ENCODE data around the gene BMAL1. TPM values are rescaled to one million over a fixed set of nuclear protein-coding genes. Genes with fewer than 3 reads are reported as not detected.
"Not testable (repeated sequence)": the region's sequence is repeated elsewhere in the genome, so short reads cannot be mapped to it uniquely, and the experiment has no call there.

BMAL1 gene
- total and polyA plus RNA-seq, 7 donors, result 10.8 to 41.5 (median 27.7) TPM

DNA sequence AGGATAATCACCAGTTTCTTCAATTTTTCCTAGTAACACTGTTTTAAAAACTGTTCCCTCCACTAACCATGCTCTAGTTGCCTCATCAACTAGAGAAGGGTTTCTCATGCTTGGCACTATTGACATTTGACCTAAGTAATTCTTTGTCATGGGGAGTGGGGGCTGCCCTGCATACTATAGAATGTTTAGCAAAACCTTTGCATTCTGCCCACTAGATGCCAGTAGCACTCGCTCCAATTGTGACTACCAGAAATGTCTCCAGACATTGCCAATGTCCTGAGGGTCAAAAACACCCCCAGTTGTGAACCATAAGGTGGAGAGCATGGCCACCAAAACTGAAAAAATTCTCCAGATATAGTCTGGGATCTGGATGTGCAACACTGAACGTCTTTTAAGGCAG lies 27.6 kb upstream of the BMAL1 start:
- Histone ChIP-seq H3K27me3 (no peaks in the 10 kb centered on the region), H3K9me3 (no peaks in the 10 kb centered on the region), H3K4me3 (no peak overlapping the region), H3K4me1 (no peaks in the 10 kb centered on the region), H3K36me3 (no peaks in the 10 kb centered on the region), H3K27ac (no peak overlapping the region)
- 50 to 62% methylated on average over 2 of the region's 2 CpGs for WGBS, 2 donors
- DNase-seq, result no peak
- intact Hi-C loops (cut with DNase I), result no loop called here
- TF ChIP-seq POLR2AphosphoS5 (IDR thresholded peaks at IDR 0.05) (no peak), EP300 (IDR thresholded peaks at IDR 0.05) (no peak), POLR2A (IDR thresholded peaks at IDR 0.05) (no peak)
- TF ChIP-seq, protein P1, sequence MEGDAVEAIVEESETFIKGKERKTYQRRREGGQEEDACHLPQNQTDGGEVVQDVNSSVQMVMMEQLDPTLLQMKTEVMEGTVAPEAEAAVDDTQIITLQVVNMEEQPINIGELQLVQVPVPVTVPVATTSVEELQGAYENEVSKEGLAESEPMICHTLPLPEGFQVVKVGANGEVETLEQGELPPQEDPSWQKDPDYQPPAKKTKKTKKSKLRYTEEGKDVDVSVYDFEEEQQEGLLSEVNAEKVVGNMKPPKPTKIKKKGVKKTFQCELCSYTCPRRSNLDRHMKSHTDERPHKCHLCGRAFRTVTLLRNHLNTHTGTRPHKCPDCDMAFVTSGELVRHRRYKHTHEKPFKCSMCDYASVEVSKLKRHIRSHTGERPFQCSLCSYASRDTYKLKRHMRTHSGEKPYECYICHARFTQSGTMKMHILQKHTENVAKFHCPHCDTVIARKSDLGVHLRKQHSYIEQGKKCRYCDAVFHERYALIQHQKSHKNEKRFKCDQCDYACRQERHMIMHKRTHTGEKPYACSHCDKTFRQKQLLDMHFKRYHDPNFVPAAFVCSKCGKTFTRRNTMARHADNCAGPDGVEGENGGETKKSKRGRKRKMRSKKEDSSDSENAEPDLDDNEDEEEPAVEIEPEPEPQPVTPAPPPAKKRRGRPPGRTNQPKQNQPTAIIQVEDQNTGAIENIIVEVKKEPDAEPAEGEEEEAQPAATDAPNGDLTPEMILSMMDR (IDR thresholded peaks at IDR 0.05), result no peak

DNA sequence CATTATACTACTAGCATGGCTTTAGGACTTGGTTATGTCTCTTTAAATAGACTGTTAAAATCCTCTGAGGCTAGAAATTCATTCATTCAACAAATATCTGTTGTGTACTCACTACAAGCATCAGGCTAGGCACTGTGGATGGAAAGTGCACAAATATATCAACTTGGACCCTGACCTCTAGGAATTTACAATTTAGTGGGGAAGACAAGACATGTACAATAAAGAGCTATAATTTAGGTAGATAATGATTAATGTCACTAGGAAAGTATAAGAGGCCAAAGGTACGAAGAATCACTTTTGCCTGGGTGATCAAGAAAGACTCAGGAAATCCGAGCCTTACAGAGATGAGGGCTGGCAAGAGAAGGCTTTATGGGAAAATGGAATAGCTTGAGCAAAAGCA lies 25.6 kb upstream of the BMAL1 start:
- DNase-seq, result no peak
- Histone ChIP-seq H3K9me3 (no peaks in the 10 kb centered on the region), H3K36me3 (no peaks in the 10 kb centered on the region), H3K4me1 (no peaks in the 10 kb centered on the region), H3K27ac (no peak overlapping the region), H3K4me3 (no peak overlapping the region), H3K27me3 (no peaks in the 10 kb centered on the region)
- intact Hi-C loops (cut with DNase I), result no loop called here
- TF ChIP-seq, protein P1 (IDR thresholded peaks at IDR 0.05), result no peak
- TF ChIP-seq POLR2A (IDR thresholded peaks at IDR 0.05) (no peak), POLR2AphosphoS5 (IDR thresholded peaks at IDR 0.05) (no peak), EP300 (IDR thresholded peaks at IDR 0.05) (no peak)
- 42 to 83% methylated on average over 2 of the region's 2 CpGs for WGBS, 2 donors

DNA sequence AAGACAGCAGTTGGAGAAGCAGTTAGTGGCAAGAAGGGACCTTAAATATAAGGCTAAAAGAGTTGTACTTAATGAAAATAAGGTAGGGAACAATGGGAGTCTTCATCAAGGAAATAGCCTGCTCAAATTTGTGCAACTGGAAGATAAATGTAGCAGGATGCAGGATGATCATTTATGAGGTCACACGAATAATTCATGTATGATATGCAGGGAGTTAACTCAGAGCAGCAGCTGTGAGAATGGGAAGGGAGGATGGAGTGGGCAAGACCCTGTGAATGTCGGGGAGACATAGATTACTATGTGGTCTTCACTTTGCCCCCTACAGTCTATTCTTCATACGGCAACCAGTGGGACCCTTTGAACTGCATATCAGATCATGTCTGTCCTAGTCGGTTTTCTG lies 25.2 kb upstream of the BMAL1 start:
- Histone ChIP-seq H3K4me3 (no peak overlapping the region), H3K27ac (no peak overlapping the region), H3K9me3 (no peaks in the 10 kb centered on the region), H3K27me3 (no peaks in the 10 kb centered on the region), H3K4me1 (no peaks in the 10 kb centered on the region), H3K36me3 (no peaks in the 10 kb centered on the region)
- TF ChIP-seq, protein P1 (IDR thresholded peaks at IDR 0.05), result no peak
- TF ChIP-seq POLR2A (IDR thresholded peaks at IDR 0.05), result no peak
- no peak for TF ChIP-seq EP300 (IDR thresholded peaks at IDR 0.05)
- no peak for TF ChIP-seq POLR2AphosphoS5 (IDR thresholded peaks at IDR 0.05)
- WGBS, 2 donors, result 89 to 91% methylated on average over 4 of the region's 4 CpGs
- no peak for DNase-seq
- intact Hi-C loops (cut with DNase I), result no loop called here

DNA sequence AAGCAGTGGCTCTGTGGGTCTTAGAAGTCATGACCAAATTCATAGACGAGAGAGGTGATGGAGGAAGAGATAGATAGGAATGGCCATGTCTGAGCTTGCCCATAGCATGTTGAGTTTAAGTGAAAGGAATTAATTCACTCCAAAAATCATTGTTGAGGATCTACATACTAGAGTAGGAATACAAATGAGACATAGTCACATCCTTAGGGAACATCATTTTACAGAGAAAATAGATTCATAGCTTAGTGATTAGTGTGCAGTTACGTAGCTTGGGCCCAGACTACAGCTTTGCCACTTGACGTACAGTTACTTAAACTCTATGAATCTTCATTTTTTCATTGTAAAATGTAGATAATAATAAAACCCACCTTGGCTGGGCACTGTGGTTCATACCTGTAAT lies 21.4 kb upstream of the BMAL1 start:
- intact Hi-C loops (cut with DNase I), result no loop called here
- Histone ChIP-seq H3K27ac (no peak overlapping the region), H3K36me3 (no peaks in the 10 kb centered on the region), H3K9me3 (no peaks in the 10 kb centered on the region), H3K4me3 (no peak overlapping the region), H3K27me3 (no peaks in the 10 kb centered on the region), H3K4me1 (peaks cover 0 to 15% (median 13%) of the 10 kb centered on the region in 4 donors)
- 74 to 81% methylated on average over 3 of the region's 3 CpGs for WGBS, 2 donors
- TF ChIP-seq, protein P1 (IDR thresholded peaks at IDR 0.05), result no peak
- TF ChIP-seq EP300 (IDR thresholded peaks at IDR 0.05) (no peak), POLR2A (IDR thresholded peaks at IDR 0.05) (no peak), POLR2AphosphoS5 (IDR thresholded peaks at IDR 0.05) (no peak)
- no peak for DNase-seq

DNA sequence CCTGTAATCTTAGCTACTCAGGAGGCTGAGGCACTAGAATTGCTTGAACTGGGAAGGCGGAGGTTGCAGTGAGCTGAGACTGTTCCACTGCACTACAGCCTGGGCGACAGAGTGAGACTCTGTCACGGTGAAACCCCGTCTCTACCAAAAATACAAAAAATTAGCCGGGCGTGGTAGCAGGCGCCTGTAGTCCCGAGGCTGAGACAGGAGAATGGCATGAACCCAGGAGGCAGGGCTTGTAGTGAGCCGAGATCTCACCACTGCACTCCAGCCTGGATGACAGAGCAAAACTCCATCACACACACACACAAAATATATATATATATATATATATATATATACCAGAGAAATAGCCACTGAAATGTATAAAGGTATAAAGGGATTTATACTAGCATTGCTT lies 19.5 kb upstream of the BMAL1 start:
- DNase-seq; H3K36me3 ChIP-seq; H3K27me3 ChIP-seq; H3K9me3 ChIP-seq; H3K4me3 ChIP-seq; intact Hi-C loops (cut with DNase I); H3K27ac ChIP-seq: not testable (repeated sequence)
- peaks cover 0 to 29% (median 24%) of the 10 kb centered on the region in 4 donors for H3K4me1 ChIP-seq
- WGBS, 2 donors, result 90 to 92% methylated on average over 9 of the region's 9 CpGs

Data from sigmoid colon (tissue), 7 donors.